KOPT-K1 (cell line): ENCODE measurements around the gene DDX39A.
"Not testable (repeated sequence)": the region's sequence is repeated elsewhere in the genome, so short reads cannot be mapped to it uniquely, and the experiment has no call there.

Experiments used
- H3K27ac ChIP-seq: fragments of 200-600 bp; sonication (generic); 2 replicates; pipeline ENCODE4 v1.5.1; 2016; ENCODE audit warnings: antibody characterized with exemption, mild to moderate bottlenecking, low read depth, low read length; ENCODE audit not compliant: poor library complexity, severe bottlenecking
- H3K36me3 ChIP-seq: fragments of 200-600 bp; sonication (generic); 2 replicates; pipeline ENCODE4 v1.5.1; 2017; ENCODE audit warnings: antibody characterized with exemption, mild to moderate bottlenecking, low read length, moderate library complexity; ENCODE audit not compliant: insufficient read depth
- H3K9me3 ChIP-seq: fragments of 200-600 bp; sonication (generic); 2 replicates; pipeline ENCODE4 v1.5.1; 2017; ENCODE audit warnings: antibody characterized with exemption, low read length, mild to moderate bottlenecking; ENCODE audit not compliant: insufficient read depth, poor library complexity, severe bottlenecking

Gene DDX39A

GRCh38 chr19:14393329-14393728 lies 25.8 kb downstream of the DDX39A start:
- Histone ChIP-seq H3K36me3 (peaks cover 70% of the 10 kb centered on the region), H3K27ac (no peak overlapping the region), H3K9me3 (no peaks in the 10 kb centered on the region)

GRCh38 chr19:14391156-14391821 lies 27.9 kb downstream of the DDX39A start:
- Histone ChIP-seq H3K27ac (no peak overlapping the region), H3K36me3 (peaks cover 61% of the 10 kb centered on the region), H3K9me3 (no peaks in the 10 kb centered on the region)

GRCh38 chr19:14390548-14390947 lies 28.6 kb downstream of the DDX39A start:
- H3K9me3 ChIP-seq: no peaks in the 10 kb centered on the region
- no peak overlapping the region for H3K27ac ChIP-seq
- H3K36me3 ChIP-seq: peaks cover 54% of the 10 kb centered on the region

GRCh38 chr19:14385492-14385891 lies 33.6 kb downstream of the DDX39A start:
- Histone ChIP-seq H3K27ac (no peak overlapping the region), H3K9me3 (no peaks in the 10 kb centered on the region), H3K36me3 (peaks cover 4% of the 10 kb centered on the region)

- no peaks in the 10 kb centered on the region for H3K36me3 ChIP-seq
- H3K27ac ChIP-seq: peak overlapping the region; percentile 35
- H3K9me3 ChIP-seq: no peaks in the 10 kb centered on the region
These were observed 35.2 kb downstream of the DDX39A start for GRCh38 chr19:14383661-14384555.

GRCh38 chr19:14381689-14382474 lies 37.3 kb downstream of the DDX39A start:
- peak overlapping the region; percentile 83 for H3K27ac ChIP-seq
- no peaks in the 10 kb centered on the region for H3K36me3 ChIP-seq
- no peaks in the 10 kb centered on the region for H3K9me3 ChIP-seq

GRCh38 chr19:14379294-14380065 lies 39.7 kb downstream of the DDX39A start:
- Histone ChIP-seq H3K27ac (no peak overlapping the region), H3K36me3 (no peaks in the 10 kb centered on the region), H3K9me3 (no peaks in the 10 kb centered on the region)

- no peaks in the 10 kb centered on the region for H3K36me3 ChIP-seq
- no peak overlapping the region for H3K27ac ChIP-seq
- no peaks in the 10 kb centered on the region for H3K9me3 ChIP-seq
These were observed 40.3 kb downstream of the DDX39A start for GRCh38 chr19:14378890-14379289.

GRCh38 chr19:14377883-14378328 lies 41.2 kb downstream of the DDX39A start:
- Histone ChIP-seq H3K27ac (no peak overlapping the region), H3K36me3 (no peaks in the 10 kb centered on the region), H3K9me3 (no peaks in the 10 kb centered on the region)

GRCh38 chr19:14375582-14376291 lies 43.4 kb downstream of the DDX39A start:
- Histone ChIP-seq H3K9me3 (no peaks in the 10 kb centered on the region), H3K36me3 (no peaks in the 10 kb centered on the region), H3K27ac (peak overlapping the region; percentile 77)

- Histone ChIP-seq H3K27ac (peak overlapping the region; percentile 77), H3K9me3 (no peaks in the 10 kb centered on the region), H3K36me3 (no peaks in the 10 kb centered on the region)
These were observed 44.0 kb downstream of the DDX39A start for GRCh38 chr19:14375055-14375581.

GRCh38 chr19:14374313-14374712 lies 44.8 kb downstream of the DDX39A start:
- peak overlapping the region; percentile 77 for H3K27ac ChIP-seq
- not testable (repeated sequence) for H3K36me3 ChIP-seq, H3K9me3 ChIP-seq

- H3K27ac ChIP-seq: peak overlapping the region; percentile 58
- not testable (repeated sequence) for H3K36me3 ChIP-seq, H3K9me3 ChIP-seq
These were observed 46.6 kb downstream of the DDX39A start for GRCh38 chr19:14372384-14373077.
